Activated naive CD4-positive, alpha-beta T cell treated with anti-CD3 and anti-CD28 coated beads for 36 hours (primary cell): Measurements from ENCODE around the gene XPA. TPM values are rescaled to one million over a fixed set of nuclear protein-coding genes. Genes with fewer than 3 reads are reported as not detected.

Experiments
- CTCF ChIA-PET: fragments of 350-600 bp; sonication (Branson Sonifier 250); formaldehyde crosslinking; loops from one replicate; lab custom pipeline; 2021; ENCODE audit warnings: antibody characterized with exemption; lab: Charles Lee
- DNase-seq: peaks from one replicate; pipeline ENCODE4 v3.0.0-alpha.2; 2020
- H3K27ac Mint-ChIP-seq: one replicate; pipeline ENCODE4 v1.8.0; 2021; ENCODE audit warnings: mild to moderate bottlenecking, mixed read lengths
- H3K27me3 Mint-ChIP-seq: one replicate; pipeline ENCODE4 v1.8.0; 2021; ENCODE audit warnings: low read depth, mixed read lengths
- H3K36me3 Mint-ChIP-seq: one replicate; pipeline ENCODE4 v1.8.0; 2021; ENCODE audit warnings: low read depth, mixed read lengths
- H3K4me1 Mint-ChIP-seq: one replicate; pipeline ENCODE4 v1.8.0; 2021; ENCODE audit warnings: low read depth, mixed read lengths
- H3K4me3 Mint-ChIP-seq: one replicate; pipeline ENCODE4 v1.8.0; 2021; ENCODE audit warnings: mild to moderate bottlenecking, moderate library complexity, mixed read lengths
- H3K9me3 Mint-ChIP-seq: one replicate; pipeline ENCODE4 v1.8.0; 2021; ENCODE audit warnings: mixed read lengths
- intact Hi-C: fragments of 100-400 bp; cut with micrococcal nuclease; formaldehyde crosslinking; loops from one replicate; pipeline ENCODE4 v1.15.1; 2023
- total RNA-seq, 2 experiments: library from RNA; stranded (reverse); gene quantifications; one replicate each; pipeline ENCODE4 v1.2.3, GENCODE V29; 2021

The XPA gene
- total RNA-seq, 2 experiments from 2014 or later = 5.8 to 6.0 TPM

DNA sequence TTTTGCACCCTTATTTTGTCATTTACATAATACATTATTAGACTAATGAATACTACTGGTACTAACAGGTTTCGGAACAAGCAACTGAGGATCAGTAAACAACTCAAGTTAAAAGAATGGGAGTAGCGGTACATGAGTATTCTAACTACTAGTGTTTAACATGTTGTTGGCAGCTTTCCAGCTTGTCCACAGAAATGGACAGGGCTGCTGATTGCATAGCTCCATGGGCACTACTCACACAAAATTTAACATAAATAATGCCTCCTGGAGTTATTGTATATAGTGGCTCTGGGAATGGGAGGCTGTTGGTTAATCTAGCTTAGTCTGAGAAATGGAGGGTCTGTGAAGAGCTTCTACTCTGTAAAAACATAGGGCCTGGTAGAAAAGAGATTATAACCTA is 56.8 kb downstream of the XPA start:
- DNase-seq = no peak
- intact Hi-C loops = no loop called here
- no peak overlapping the region for H3K27ac Mint-ChIP-seq
- H3K36me3 Mint-ChIP-seq = peaks cover 12% of the 10 kb centered on the region
- CTCF ChIA-PET = interaction anchor here (0.6 to 1.5 kb wide), 2 partner anchors 130 to 228 kb away, joined by 4 read pairs; partner anchors contain the start of gene TDRD7
- no peak overlapping the region for H3K4me3 Mint-ChIP-seq
- no peaks in the 10 kb centered on the region for H3K9me3 Mint-ChIP-seq
- H3K27me3 Mint-ChIP-seq = no peaks in the 10 kb centered on the region
- peaks cover 43% of the 10 kb centered on the region for H3K4me1 Mint-ChIP-seq

DNA sequence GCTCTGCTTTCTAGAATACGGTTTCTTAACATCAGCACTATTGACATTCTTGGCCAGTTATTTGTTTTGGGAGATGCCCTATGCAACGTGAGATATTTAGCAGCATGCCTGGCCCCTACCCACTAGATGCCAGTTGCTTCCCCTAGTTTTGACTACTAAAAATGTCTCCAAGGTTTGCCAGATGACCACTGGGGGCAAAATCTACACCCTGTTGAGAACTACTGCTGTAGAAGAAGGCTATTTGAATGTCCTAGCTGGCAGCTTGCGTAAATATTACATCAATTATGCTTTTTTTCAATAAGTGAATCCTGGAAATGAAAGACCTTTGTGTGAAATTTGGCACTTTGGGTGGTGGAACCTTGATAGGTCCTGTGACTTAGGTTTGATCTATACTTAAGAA is 58.5 kb downstream of the XPA start:
- intact Hi-C loops = loop anchor here (10.0 kb wide), 2 partner anchors 106 to 1624 kb away; no protein-coding TSS in a partner anchor
- no peaks in the 10 kb centered on the region for H3K9me3 Mint-ChIP-seq
- H3K4me3 Mint-ChIP-seq = no peak overlapping the region
- H3K27me3 Mint-ChIP-seq = no peaks in the 10 kb centered on the region
- peaks cover 15% of the 10 kb centered on the region for H3K36me3 Mint-ChIP-seq
- DNase-seq = no peak
- CTCF ChIA-PET = interaction anchor here (1.1 kb wide), 2 partner anchors 40 to 375 kb away, joined by 3 to 4 read pairs; no protein-coding TSS in a partner anchor
- peaks cover 53% of the 10 kb centered on the region for H3K4me1 Mint-ChIP-seq
- no peak overlapping the region for H3K27ac Mint-ChIP-seq

- CTCF ChIA-PET = interaction anchor here (1.4 to 1.8 kb wide), 2 partner anchors 22 to 168 kb away, joined by 5 to 7 read pairs; no protein-coding TSS in a partner anchor
- no peaks in the 10 kb centered on the region for H3K27me3 Mint-ChIP-seq
- peaks cover 12% of the 10 kb centered on the region for H3K36me3 Mint-ChIP-seq
- H3K9me3 Mint-ChIP-seq = no peaks in the 10 kb centered on the region
- intact Hi-C loops = loop anchor here (10.0 kb wide), 2 partner anchors 108 to 1622 kb away; no protein-coding TSS in a partner anchor
- H3K4me3 Mint-ChIP-seq = no peak overlapping the region
- H3K4me1 Mint-ChIP-seq = peaks cover 55% of the 10 kb centered on the region
- no peak overlapping the region for H3K27ac Mint-ChIP-seq
- DNase-seq = no peak
Measured at GRCh38 chr9:97636903-97637302, 60.2 kb downstream of the XPA start.

DNA sequence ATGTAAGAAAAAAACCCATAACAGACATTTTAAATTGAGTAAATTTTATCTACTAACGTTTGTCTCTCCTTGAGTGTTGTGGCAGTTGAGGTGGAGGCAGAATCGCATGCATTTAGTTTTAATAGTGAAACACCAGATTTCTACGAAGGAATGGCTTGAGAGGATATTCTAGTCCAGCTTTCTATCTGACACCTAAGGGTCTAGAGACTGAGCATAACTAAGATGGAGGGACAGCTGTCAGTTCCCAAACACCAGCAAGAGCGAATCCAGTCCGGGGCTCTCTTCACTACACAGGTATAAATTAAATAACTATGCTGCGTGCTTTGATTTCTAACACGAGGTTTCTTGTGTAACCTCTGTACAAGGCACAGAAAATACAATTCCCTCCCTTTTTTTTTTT is 62.1 kb downstream of the XPA start:
- no peak overlapping the region for H3K27ac Mint-ChIP-seq

GRCh38 chr9:97633859-97634490 is 63.2 kb downstream of the XPA start:
- no peaks in the 10 kb centered on the region for H3K9me3 Mint-ChIP-seq
- H3K27me3 Mint-ChIP-seq = no peaks in the 10 kb centered on the region
- H3K36me3 Mint-ChIP-seq = peaks cover 9% of the 10 kb centered on the region
- peaks cover 59% of the 10 kb centered on the region for H3K4me1 Mint-ChIP-seq
- CTCF ChIA-PET = interaction anchor here (1.0 to 2.5 kb wide), 5 partner anchors 15 to 257 kb away, joined by 3 to 19 read pairs (median 5); no protein-coding TSS in a partner anchor
- intact Hi-C loops = loop anchor here (1.0 to 10.0 kb wide), 15 partner anchors 16 to 1619 kb away; partner anchors contain the start of genes ANP32B, TBC1D2, TRMO and ZNF510
- peak; percentile 11 for DNase-seq
- peak overlapping the region; percentile 88 for H3K4me3 Mint-ChIP-seq
- H3K27ac Mint-ChIP-seq = peak overlapping the region; percentile 97

More for the DNA sequence above, 62.1 kb downstream of the XPA start:
- Mint-ChIP-seq H3K36me3 (peaks cover 9% of the 10 kb centered on the region), H3K9me3 (no peaks in the 10 kb centered on the region), H3K4me3 (peak overlapping the region; percentile 88), H3K4me1 (peaks cover 62% of the 10 kb centered on the region), H3K27me3 (no peaks in the 10 kb centered on the region)
- CTCF ChIA-PET = interaction anchor here (0.7 kb wide), 1 partner anchor 1254 kb away, joined by 5 read pairs; no protein-coding TSS in a partner anchor
- no peak for DNase-seq
- intact Hi-C loops = loop anchor here (2.0 to 10.0 kb wide), 3 partner anchors 16 to 1620 kb away; no protein-coding TSS in a partner anchor

DNA sequence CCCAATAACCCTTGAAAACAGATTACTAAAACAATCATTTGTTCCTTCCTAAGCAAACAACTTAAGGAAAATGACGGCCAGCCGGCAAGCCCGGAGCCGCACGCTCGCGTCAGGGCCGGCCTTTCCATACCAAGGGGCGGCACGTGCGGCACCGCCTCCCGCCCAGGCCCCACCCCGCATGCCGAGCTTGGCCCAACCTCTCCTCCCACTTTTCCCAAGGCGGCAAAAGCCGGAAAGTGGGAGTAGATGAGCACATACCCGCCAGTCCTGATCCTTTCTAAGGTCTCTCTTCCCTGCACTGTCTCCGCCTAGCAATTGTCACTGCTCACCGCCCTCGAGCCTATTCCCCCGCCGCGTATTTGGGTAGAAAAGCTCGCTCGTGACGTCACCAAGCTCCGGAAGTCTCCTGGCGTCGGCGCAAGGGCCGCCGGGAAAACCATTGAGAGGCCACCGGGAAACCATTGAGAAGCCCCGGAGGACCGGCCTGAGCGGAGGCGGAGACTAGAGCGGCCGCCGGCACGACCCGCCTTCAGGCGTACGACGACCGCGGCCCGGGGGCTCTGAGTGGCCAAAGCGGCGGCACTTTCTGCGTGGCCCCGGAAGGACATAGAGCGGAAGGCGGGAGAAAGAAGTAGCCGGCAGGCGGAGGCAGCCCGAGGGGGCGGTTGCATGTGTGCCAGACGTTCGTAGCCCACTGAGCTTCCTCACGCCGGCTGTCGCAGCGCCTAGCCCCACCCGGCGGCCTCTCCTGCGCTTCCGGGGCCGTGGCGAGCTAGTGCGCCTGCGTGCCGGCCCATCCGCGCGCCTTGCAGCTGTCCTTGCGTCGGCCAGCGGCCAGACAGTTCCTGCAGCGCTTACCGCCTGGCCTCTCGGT is 63.9 kb downstream of the XPA start, which contains the start of the genes NCBP1 and TSTD2:
NCBP1 (plus strand) TSS at position 837 of the 874 bp plus-strand sequence. CDS start 61 bp downstream, outside the sequence.
TSTD2 (minus strand) TSS at position 384 of the 874 bp plus-strand sequence. CDS start 5,806 bp downstream, outside the sequence.
- Mint-ChIP-seq H3K4me1 (peaks cover 53% of the 10 kb centered on the region), H3K27me3 (no peaks in the 10 kb centered on the region), H3K27ac (peak within 1 kb of the TSS; percentile 97), H3K36me3 (peaks cover 9% of the 10 kb centered on the region), H3K4me3 (peak within 1 kb of the TSS; percentile 88), H3K9me3 (no peaks in the 10 kb centered on the region)
- intact Hi-C loops = loop anchor here (1.0 to 10.0 kb wide), 14 partner anchors 15 to 1618 kb away; partner anchors contain the start of genes ANP32B, TBC1D2, TRMO and ZNF510
- CTCF ChIA-PET = interaction anchor here (1.0 to 2.5 kb wide), 8 partner anchors 9 to 395 kb away, joined by 3 to 19 read pairs (median 4); partner anchors contain the start of gene ANP32B
- DNase-seq = peak; percentile 98

DNA sequence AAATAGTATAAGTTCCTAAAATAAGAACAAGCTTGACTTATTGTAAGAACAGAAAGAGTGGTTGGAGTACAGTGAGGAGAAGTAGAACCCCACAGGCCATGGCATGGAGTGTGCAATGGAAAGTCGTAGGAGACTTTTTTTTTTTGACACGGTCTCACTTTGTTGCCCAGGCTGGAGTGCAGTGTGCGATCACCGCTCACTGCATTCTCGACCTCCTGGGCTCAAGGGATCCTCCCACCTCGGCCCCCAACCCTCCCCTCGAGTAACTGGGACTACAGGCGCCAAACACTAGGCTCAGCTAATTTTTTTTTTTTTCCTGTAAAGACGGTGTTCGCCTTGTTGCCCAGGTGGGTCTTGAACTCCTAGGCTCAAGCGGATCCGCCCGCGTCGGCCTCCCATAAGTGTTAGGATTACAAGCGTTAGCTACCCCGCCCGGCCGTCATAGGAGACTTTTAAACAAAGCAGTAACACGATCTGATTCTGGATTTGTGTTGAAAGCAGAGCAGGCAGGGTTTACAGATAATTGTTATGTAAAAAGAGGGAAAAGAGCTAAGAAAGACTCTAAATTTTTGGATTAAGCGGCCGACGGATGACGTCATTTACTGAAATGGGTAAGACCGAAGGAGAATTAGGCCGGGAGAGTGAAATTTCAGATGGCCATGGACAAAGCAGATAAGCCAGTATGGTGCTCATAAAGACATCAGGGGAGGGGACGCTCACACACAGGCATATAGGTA is 64.7 kb downstream of the XPA start:
- Mint-ChIP-seq H3K4me3 (peak overlapping the region; percentile 88), H3K4me1 (peaks cover 50% of the 10 kb centered on the region)

DNA sequence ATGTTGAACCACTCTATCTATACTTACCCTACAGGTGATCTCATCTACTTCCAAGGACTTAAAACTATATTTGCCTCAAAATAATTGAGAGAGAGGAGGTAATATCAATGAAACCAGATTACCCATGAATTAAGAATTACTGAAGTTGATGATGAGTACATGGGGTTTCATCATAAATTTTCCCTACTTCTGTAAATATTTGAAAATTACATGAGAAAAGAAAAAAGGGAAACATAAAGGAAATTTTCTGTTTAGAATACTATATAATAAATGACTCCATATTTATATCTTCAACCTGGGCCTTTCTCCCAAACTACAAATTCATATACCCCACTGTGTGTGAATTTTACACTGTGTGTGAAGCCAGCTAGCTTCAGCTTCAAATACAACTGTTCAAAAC is 66.5 kb downstream of the XPA start:
- CTCF ChIA-PET = interaction anchor here (3.8 to 4.2 kb wide), 2 partner anchors 15 to 32 kb away, joined by 13 to 19 read pairs; no protein-coding TSS in a partner anchor
- DNase-seq = no peak
- Mint-ChIP-seq H3K27ac (no peak overlapping the region), H3K27me3 (no peaks in the 10 kb centered on the region), H3K4me1 (peaks cover 40% of the 10 kb centered on the region), H3K4me3 (no peak overlapping the region), H3K36me3 (peaks cover 11% of the 10 kb centered on the region), H3K9me3 (no peaks in the 10 kb centered on the region)
- intact Hi-C loops = loop anchor here (5.0 to 10.0 kb wide), 3 partner anchors 114 to 1616 kb away; partner anchors contain the start of gene TBC1D2

More for the DNA sequence above, 64.7 kb downstream of the XPA start:
- no peaks in the 10 kb centered on the region for H3K27me3 Mint-ChIP-seq
- peaks cover 9% of the 10 kb centered on the region for H3K36me3 Mint-ChIP-seq
- CTCF ChIA-PET = interaction anchor here (0.5 to 2.5 kb wide), 8 partner anchors 8 to 1562 kb away, joined by 3 to 19 read pairs (median 5); partner anchors contain the start of gene ANP32B
- H3K9me3 Mint-ChIP-seq = no peaks in the 10 kb centered on the region
- DNase-seq = peak; percentile 39
- intact Hi-C loops = loop anchor here (2.0 to 10.0 kb wide), 4 partner anchors 112 to 1618 kb away; partner anchors contain the start of gene TBC1D2
- peak overlapping the region; percentile 97 for H3K27ac Mint-ChIP-seq

- Mint-ChIP-seq H3K9me3 (no peaks in the 10 kb centered on the region), H3K4me1 (peaks cover 27% of the 10 kb centered on the region), H3K27ac (no peak overlapping the region), H3K27me3 (no peaks in the 10 kb centered on the region), H3K36me3 (peaks cover 11% of the 10 kb centered on the region), H3K4me3 (no peak overlapping the region)
- intact Hi-C loops = no loop called here
- CTCF ChIA-PET = interaction anchor here (3.8 to 4.2 kb wide), 2 partner anchors 14 to 31 kb away, joined by 13 to 19 read pairs; no protein-coding TSS in a partner anchor
- DNase-seq = no peak
Measured at GRCh38 chr9:97629156-97629555, 68.0 kb downstream of the XPA start.

GRCh38 chr9:97628668-97629067 is 68.5 kb downstream of the XPA start:
- no peak overlapping the region for H3K27ac Mint-ChIP-seq
- CTCF ChIA-PET = interaction anchor here (0.6 to 4.2 kb wide), 3 partner anchors 13 to 398 kb away, joined by 5 to 19 read pairs (median 13); no protein-coding TSS in a partner anchor
- H3K27me3 Mint-ChIP-seq = no peaks in the 10 kb centered on the region
- DNase-seq = no peak
- peaks cover 8% of the 10 kb centered on the region for H3K36me3 Mint-ChIP-seq
- peaks cover 27% of the 10 kb centered on the region for H3K4me1 Mint-ChIP-seq
- no peak overlapping the region for H3K4me3 Mint-ChIP-seq
- intact Hi-C loops = no loop called here
- H3K9me3 Mint-ChIP-seq = no peaks in the 10 kb centered on the region

- CTCF ChIA-PET = interaction anchor here (1.3 to 4.2 kb wide), 3 partner anchors 12 to 159 kb away, joined by 5 to 19 read pairs (median 13); no protein-coding TSS in a partner anchor
- DNase-seq = no peak
- Mint-ChIP-seq H3K9me3 (no peaks in the 10 kb centered on the region), H3K36me3 (peaks cover 11% of the 10 kb centered on the region), H3K4me3 (no peak overlapping the region), H3K27me3 (no peaks in the 10 kb centered on the region), H3K27ac (no peak overlapping the region), H3K4me1 (peaks cover 27% of the 10 kb centered on the region)
- intact Hi-C loops = no loop called here
Measured at GRCh38 chr9:97627624-97628023, 69.5 kb downstream of the XPA start.
